ENCODE results near the gene LENEP. TPM values are rescaled to one million over a fixed set of nuclear protein-coding genes. Genes with fewer than 3 reads are reported as not detected.

Gene LENEP
- total RNA-seq, 1 experiment from 2014 or later: 2.8 TPM

GRCh38 chr1:154955718-154956543 lies 37.5 kb upstream of the LENEP start, which contains the start of gene PBXIP1:
Gene PBXIP1, minus strand, starts transcription at chr1:154956099. Its CDS starts 2,378 bp downstream, at chr1:154953721.
- H3K9me3 Mint-ChIP-seq: no peaks in the 10 kb centered on the region
- H3K18ac ChIP-seq (ENCODE audit: insufficient read length, low read depth, low read length): peak within 1 kb of the TSS; percentile 98
- H2AK5ac ChIP-seq (ENCODE audit: insufficient read length, low read length): no peak within 1 kb of the TSS
- H3K27me3 ChIP-seq (ENCODE audit: insufficient read depth, low read length): no peaks in the 10 kb centered on the region
- H4K8ac ChIP-seq (replicated peaks; ENCODE audit: insufficient read length, low read depth, low read length): no peak within 1 kb of the TSS
- H3K14ac ChIP-seq (ENCODE audit: insufficient read depth, low read length): peak within 1 kb of the TSS; percentile 95
- H2BK120ac ChIP-seq (ENCODE audit: low read depth, low read length, poor library complexity, severe bottlenecking): peak within 1 kb of the TSS; percentile 88
- no peaks in the 10 kb centered on the region for H3K79me1 ChIP-seq (ENCODE audit: insufficient read depth, low read depth, low read length, poor library complexity, severe bottlenecking)
- no peaks in the 10 kb centered on the region for H3K27me3 Mint-ChIP-seq (ENCODE audit: low read depth)
- no peak within 1 kb of the TSS for H3K23ac ChIP-seq (ENCODE audit: insufficient read length, low read depth, low read length)
- H3K79me2 ChIP-seq (ENCODE audit: insufficient read depth, low read length): no peaks in the 10 kb centered on the region; the same call in 1 of the 2 replicates
- H3K4me1 ChIP-seq (ENCODE audit: insufficient read depth, low read length): peaks cover 6% of the 10 kb centered on the region; the same call in 1 of the 2 replicates
- no peak within 1 kb of the TSS for H2AFZ ChIP-seq (ENCODE audit: low read length)
- peak within 1 kb of the TSS; percentile 94 for H3K4me2 ChIP-seq (ENCODE audit: insufficient read depth, insufficient read length, low read length)
- H3K27ac ChIP-seq (ENCODE audit: insufficient read length, low read depth, low read length): peak within 1 kb of the TSS; percentile 46
- H2BK12ac ChIP-seq (ENCODE audit: insufficient read length, low read depth, low read length): no peak within 1 kb of the TSS
- peak within 1 kb of the TSS; percentile 40; the same call in 1 of the 2 replicates for H3K4ac ChIP-seq (ENCODE audit: low read depth, low read length)
- no peak within 1 kb of the TSS for H2BK20ac ChIP-seq (ENCODE audit: low read depth, low read length, poor library complexity, severe bottlenecking)
- DNase-seq: peak; percentile 95
- H3K4me1 Mint-ChIP-seq: peaks cover 53 to 64% of the 10 kb centered on the region in 2 experiments
- peak within 1 kb of the TSS; percentile 98 to 99 (median 99) for H3K27ac Mint-ChIP-seq
- no peaks in the 10 kb centered on the region for H3K9me3 ChIP-seq (ENCODE audit: control insufficient read depth, low read depth, low read length)
- no peak within 1 kb of the TSS for H4K5ac ChIP-seq (ENCODE audit: insufficient read length, low read depth, low read length)
- TF ChIP-seq CTCF (conservative IDR thresholded peaks at IDR 0.05): peak; percentile 37; the same call in 2 of the 3 replicates
- no peak within 1 kb of the TSS for H2BK15ac ChIP-seq (ENCODE audit: low read depth, low read length)
- H4K91ac ChIP-seq (ENCODE audit: insufficient read length, low read depth, low read length): no peak within 1 kb of the TSS
- no CpG with 5 or more reads among the region's 18 CpGs for WGBS (ENCODE audit: extremely low coverage, insufficient read length, low lambda C conversion rate)
- H2BK5ac ChIP-seq (ENCODE audit: insufficient read length, low read length): no peak within 1 kb of the TSS
- H3K36me3 Mint-ChIP-seq (ENCODE audit: insufficient read depth in 1 of 3, low read depth in 3 of 3): peaks cover 8 to 24% (median 23%) of the 10 kb centered on the region in 3 experiments; a peak in 6 of 7 replicates
- peaks cover 16% of the 10 kb centered on the region for H3K23me2 ChIP-seq (ENCODE audit: insufficient read length, low read depth, low read length, poor library complexity, severe bottlenecking)
- H4K20me1 ChIP-seq (ENCODE audit: control insufficient read depth, insufficient read depth, insufficient read length): no peaks in the 10 kb centered on the region
- no peak within 1 kb of the TSS for H3K56ac ChIP-seq (ENCODE audit: insufficient read length, low read depth, low read length)
- peak within 1 kb of the TSS; percentile 85 for H3K9ac ChIP-seq (ENCODE audit: extremely low read depth, insufficient read length, low read length)
- H3T11ph ChIP-seq (ENCODE audit: low read length): peak within 1 kb of the TSS; percentile 47
- peak within 1 kb of the TSS; percentile 83 to 97 for H3K4me3 Mint-ChIP-seq
